Coronary artery (tissue), 2 donors: Measurements from ENCODE around the gene DIAPH3.

Source experiments
- DNase-seq: peaks from one replicate; pipeline ENCODE4 v3.0.0-alpha.2; 2017; ENCODE audit warnings: low spot score
- H3K27ac ChIP-seq, 2 donors: fragments of 200-600 bp; sonication (generic); one replicate each; pipeline ENCODE4 v1.5.1; 2016 to 2019
- H3K4me3 ChIP-seq: fragments of 200-600 bp; sonication (generic); 2 replicates; pipeline ENCODE4 v1.5.1; 2016; ENCODE audit warnings: mild to moderate bottlenecking, moderate library complexity
- TF ChIP-seq, protein P1 (sequence below): fragments of 200-600 bp; sonication (generic); IDR thresholded peaks from one replicate; pipeline ENCODE4 v1.5.1; 2019; ENCODE audit warnings: antibody characterized with exemption

DIAPH3 gene

DNA sequence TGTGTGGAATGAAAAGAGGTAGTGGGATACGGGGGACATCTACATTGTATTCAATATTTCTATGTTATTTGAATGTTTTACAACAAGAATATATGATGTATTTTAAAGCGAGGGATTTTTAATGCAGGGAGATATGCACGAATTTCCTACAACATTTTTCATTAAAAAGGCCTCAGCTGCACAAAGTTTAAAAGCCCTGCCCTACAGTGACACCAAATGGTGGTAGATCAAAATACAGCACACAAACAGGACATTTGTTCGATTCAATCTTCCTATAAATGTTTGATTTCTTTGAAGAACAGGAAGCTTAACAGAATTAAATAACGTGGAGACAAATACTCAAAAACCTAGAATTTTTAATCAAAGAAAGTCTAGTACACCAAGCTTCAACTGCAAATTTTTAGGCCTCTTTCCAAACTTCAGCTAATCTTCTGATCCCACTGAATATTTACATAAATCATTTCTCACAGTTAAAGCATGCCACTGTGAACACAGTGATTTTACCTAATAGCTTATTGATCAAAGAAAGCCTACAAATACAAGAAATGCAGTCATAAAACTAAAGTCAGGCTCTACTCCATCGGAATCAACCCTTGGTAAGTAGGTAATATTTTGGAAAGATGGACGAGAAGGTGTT, 257.2 kb downstream of the DIAPH3 start:
- no peak overlapping the region for H3K27ac ChIP-seq
- DNase-seq: no peak
- H3K4me3 ChIP-seq: no peak overlapping the region
- TF ChIP-seq, protein P1, sequence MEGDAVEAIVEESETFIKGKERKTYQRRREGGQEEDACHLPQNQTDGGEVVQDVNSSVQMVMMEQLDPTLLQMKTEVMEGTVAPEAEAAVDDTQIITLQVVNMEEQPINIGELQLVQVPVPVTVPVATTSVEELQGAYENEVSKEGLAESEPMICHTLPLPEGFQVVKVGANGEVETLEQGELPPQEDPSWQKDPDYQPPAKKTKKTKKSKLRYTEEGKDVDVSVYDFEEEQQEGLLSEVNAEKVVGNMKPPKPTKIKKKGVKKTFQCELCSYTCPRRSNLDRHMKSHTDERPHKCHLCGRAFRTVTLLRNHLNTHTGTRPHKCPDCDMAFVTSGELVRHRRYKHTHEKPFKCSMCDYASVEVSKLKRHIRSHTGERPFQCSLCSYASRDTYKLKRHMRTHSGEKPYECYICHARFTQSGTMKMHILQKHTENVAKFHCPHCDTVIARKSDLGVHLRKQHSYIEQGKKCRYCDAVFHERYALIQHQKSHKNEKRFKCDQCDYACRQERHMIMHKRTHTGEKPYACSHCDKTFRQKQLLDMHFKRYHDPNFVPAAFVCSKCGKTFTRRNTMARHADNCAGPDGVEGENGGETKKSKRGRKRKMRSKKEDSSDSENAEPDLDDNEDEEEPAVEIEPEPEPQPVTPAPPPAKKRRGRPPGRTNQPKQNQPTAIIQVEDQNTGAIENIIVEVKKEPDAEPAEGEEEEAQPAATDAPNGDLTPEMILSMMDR: peak; percentile 36

DNA sequence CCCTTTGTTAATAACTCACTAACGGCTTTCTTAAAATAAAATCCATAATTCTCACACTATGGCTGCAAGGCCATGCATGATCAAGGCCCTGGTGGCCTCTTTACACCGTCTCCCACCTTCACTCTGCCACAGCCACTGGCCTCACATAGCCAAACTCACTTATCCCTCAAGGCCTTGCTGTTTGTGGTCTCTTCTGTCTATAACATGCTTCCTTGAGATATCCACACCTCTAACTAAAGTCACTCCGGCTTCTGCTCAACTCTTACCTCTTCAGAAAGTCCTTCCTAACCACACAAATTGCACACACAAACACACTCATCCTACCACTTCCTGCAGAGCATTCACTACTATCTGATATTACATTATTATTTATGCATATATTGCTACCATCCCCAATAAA, 262.5 kb downstream of the DIAPH3 start:
- Histone ChIP-seq H3K27ac (no peak overlapping the region), H3K4me3 (no peak overlapping the region)
- no peak for DNase-seq
- TF ChIP-seq, protein P1: no peak

DNA sequence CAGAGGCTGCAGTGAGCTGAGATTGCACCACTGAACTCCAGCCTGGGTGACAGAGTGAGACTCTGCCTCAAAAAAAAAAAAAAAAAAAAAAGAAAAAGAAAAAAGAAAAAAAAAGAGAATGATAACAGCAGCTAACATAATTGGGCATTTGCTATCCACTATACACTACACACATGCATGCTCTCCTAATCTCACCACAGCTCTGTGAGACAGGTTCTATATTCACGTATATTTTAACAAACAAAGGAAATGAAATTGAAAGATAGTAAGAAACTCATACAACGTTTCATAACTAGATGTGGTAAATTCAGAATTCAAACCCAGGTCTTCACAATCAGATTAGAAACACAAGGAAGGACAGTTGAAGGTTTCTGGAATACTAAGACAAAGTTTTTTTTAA, 265.7 kb downstream of the DIAPH3 start:
- no peak overlapping the region for H3K4me3 ChIP-seq
- TF ChIP-seq, protein P1: no peak
- H3K27ac ChIP-seq: no peak overlapping the region
- DNase-seq: no peak

DNA sequence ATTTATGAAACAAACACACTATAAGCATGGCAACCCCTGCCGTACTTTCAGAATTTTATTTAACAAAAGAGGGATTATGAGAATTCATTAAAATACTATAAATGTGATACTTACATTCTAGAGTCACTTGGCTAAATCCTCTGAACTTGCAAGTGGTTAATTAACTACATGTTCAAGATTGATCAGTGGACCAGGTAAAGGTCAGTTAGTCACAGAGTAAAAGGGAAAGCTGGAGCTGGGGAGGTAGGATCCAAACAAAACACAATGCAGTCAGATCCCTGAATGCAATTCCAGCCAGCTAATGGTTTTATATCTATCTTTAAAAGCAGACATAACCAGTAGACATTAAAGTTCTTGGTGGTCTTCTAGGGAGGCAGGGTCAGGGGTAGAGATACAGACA, 270.5 kb downstream of the DIAPH3 start:
- H3K4me3 ChIP-seq: no peak overlapping the region
- DNase-seq: no peak
- H3K27ac ChIP-seq: no peak overlapping the region
- TF ChIP-seq, protein P1: no peak

DNA sequence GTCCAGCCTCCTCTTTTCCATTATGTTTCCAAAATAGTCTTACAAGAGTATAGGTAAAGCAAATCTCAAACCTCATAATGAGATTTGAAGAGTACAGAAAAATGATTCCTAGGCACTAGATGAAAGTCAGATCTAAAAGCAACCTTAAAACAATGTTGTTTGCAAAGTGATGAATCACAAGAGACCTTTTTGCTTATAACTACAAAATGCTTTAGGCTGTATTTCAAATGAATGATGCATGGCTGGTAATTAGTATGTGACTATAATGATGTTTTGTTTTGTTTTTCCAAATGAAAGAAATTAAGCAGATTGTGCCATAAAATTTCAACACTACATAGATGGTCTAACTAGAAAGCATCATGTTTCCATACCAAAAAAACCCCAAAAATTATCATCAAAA, 272.7 kb downstream of the DIAPH3 start:
- Histone ChIP-seq H3K4me3 (no peak overlapping the region), H3K27ac (no peak overlapping the region)
- no peak for DNase-seq
- TF ChIP-seq, protein P1: no peak

DNA sequence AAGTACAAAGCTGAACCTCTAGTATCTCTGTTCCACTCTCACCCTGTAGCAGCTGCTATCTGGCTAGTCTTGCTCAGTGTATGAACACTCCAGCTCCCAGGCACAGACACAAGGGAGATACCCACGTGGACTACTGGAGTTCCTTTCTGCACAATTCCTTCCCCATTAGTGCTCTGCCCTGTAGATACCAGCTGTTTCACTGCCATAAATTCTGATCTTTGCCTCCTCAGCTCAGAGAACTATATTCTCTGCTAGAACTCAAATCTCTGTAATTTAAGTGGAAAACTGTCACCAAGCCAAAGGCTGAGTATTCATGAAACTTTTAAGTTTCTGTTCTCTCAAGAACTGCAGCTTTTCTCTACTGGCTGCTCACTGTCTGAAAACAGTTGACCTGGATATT, 273.7 kb downstream of the DIAPH3 start:
- TF ChIP-seq, protein P1: no peak
- no peak overlapping the region for H3K27ac ChIP-seq
- H3K4me3 ChIP-seq: no peak overlapping the region
- DNase-seq: no peak

DNA sequence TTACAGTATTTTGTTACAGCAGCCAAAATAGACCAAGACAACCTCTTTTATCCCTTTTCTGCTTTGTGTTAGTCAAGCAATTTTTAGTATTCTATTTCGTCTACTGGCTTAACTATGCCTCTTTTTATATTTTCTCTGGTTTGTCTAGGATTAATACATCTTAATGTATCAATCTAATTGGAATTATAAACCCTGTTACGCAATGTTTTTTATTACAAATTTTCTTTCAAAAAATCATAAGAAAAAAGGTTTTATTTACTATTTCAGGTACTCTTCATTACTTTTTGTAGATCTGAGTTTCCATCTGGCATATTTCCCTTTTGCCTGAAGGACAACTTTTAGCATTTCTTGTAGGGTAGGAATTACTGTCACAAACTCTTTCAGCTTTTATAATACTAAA, 275.3 kb downstream of the DIAPH3 start:
- TF ChIP-seq, protein P1: no peak
- no peak for DNase-seq
- H3K27ac ChIP-seq: no peak overlapping the region
- H3K4me3 ChIP-seq: no peak overlapping the region
